Measurements from ENCODE around the gene OTOP1.
"Not testable (repeated sequence)": the region's sequence is repeated elsewhere in the genome, so short reads cannot be mapped to it uniquely, and the experiment has no call there.

The OTOP1 gene

GRCh38 chr4:4226606-4227438 lies at the start of gene OTOP1:
OTOP1 (minus strand) TSS chr4:4226929; CDS start chr4:4226864, 65 bp downstream.
- DNase-seq (ENCODE audit: low spot score) = no peak

GRCh38 chr4:4274226-4274625 lies 47.5 kb upstream of the OTOP1 start:
- no peak for DNase-seq (ENCODE audit: low spot score)

GRCh38 chr4:4271912-4272311 lies 45.2 kb upstream of the OTOP1 start:
- no peak for DNase-seq (ENCODE audit: low spot score)

- no peak for DNase-seq (ENCODE audit: low spot score)
Measured at GRCh38 chr4:4270529-4270928, 43.8 kb upstream of the OTOP1 start.

DNA sequence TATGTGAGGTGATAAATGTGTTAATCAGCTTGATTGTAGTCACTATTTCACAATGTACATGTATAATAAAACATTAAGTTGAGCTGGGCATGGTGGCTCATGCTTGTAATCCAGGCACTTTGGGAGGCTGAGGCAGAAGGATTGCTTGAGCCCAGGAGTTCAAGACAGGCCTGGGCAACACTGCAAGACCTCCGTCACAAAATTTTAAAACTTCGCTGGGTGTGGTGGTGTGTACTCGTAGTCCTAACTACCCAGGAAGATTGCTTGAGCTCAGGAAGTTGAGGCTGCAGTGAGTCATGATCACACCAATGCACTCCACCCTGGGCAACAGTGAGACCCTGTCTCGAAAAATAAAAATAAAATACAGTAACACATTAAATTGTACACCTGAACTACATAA lies 43.1 kb upstream of the OTOP1 start:
- DNase-seq (ENCODE audit: low spot score) = no peak

DNA sequence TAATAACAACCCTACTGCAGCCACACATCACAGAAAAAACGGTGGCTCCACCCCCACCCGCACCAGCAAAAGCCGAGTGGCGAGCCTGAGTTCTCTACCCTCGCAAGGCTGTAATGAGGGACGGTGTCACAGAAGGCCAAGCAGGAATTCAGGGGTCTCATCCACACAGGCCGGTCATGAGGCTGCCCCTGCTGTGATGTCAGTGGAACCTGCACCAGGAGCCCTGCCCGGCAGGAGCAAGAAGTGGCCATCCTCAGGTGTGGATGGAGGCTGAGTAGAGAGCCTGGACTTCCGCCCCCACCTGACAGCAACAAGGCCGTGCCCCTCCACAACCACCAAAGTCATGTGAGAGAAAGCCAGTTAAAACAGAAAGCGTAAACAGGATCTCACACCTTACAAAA lies 42.6 kb upstream of the OTOP1 start:
- no peak for DNase-seq (ENCODE audit: low spot score)

DNA sequence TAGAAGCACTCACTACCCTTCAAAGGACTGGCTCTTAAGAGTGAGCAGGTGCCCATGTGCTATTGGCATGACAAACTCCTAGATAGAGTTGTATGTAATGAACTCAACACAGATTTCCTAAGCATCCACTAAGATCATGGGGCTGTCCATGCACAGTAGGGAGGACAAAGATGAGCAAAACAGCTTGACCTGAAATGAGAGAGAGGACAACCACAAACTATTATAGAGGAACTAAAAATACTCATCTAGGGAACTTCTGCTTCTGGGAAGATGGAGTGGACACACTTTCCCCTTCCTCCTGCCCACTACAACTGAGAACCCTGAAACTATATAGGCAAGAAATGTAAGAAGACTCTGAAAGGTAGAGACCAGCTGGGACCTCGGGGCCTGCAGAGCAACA lies 42.0 kb upstream of the OTOP1 start:
- no peak for DNase-seq (ENCODE audit: low spot score)

DNA sequence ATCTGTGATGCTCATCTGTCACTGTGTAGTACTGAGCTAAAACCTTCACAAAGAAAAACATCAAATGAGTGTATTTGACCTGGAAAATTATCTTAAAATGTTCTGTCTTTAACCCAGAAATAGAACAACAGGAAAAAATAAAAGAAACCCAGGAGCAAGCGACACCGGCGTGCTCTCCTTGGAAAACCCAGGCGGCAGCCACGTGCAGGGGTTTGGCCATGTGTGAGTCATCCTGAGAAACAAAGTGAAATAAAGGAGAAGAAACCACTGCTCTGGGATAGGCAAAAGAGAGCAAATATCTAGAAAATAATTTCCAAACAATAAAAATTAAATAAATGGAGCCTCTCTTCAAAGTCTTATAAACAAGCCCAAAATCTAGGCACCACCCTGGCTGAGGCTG lies 41.3 kb upstream of the OTOP1 start:
- DNase-seq (ENCODE audit: low spot score) = no peak

- DNase-seq (ENCODE audit: low spot score) = peak; percentile 87
Measured at GRCh38 chr4:4260185-4260751, 33.5 kb upstream of the OTOP1 start.

- DNase-seq (ENCODE audit: low spot score) = no peak
Measured at GRCh38 chr4:4259484-4260100, 32.9 kb upstream of the OTOP1 start.

GRCh38 chr4:4257705-4258104 lies 31.0 kb upstream of the OTOP1 start:
- DNase-seq (ENCODE audit: low spot score) = not testable (repeated sequence)

DNA sequence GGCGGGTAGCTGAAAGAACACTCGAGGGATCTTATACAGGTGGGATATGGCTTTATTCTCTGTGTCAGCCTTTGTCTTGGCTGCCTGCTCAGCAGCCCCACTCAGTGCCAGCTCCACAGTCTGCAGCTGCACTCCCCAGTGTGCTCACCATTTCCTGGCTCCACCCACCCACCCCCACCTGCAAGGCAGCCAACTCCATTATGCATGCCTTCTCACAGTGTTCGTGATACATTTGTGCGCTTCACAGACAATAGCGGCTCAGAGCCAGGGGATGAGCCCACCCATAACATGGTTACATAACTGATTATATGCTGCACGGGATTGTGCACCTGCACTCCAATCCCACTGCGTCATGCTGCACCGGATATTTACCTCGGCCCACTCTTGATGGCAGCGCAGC lies 30.1 kb upstream of the OTOP1 start:
- DNase-seq (ENCODE audit: low spot score) = no peak

GRCh38 chr4:4254666-4255065 lies 27.9 kb upstream of the OTOP1 start:
- DNase-seq (ENCODE audit: low spot score) = no peak

DNA sequence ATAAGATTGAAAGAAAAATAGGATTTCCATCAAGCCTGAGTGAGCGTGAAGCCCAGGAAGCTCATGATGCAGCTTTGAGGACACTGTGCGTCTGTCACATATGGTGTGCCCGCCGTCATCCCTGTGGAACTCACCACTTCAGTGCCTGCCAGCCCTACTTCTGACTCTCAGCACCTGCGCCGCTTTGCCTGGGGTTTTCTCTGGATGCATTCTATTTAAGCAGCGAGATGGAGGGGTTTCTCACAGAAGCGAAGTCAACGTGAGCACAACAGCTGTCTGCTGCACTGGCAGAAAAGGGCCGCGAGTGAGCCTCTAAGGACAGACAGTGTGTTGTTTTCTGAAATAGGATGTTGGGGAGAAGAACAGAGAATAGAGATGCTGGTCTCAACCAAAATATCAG lies 27.5 kb upstream of the OTOP1 start:
- DNase-seq (ENCODE audit: low spot score) = no peak

- no peak for DNase-seq (ENCODE audit: low spot score)
Measured at GRCh38 chr4:4249866-4250265, 23.1 kb upstream of the OTOP1 start.

GRCh38 chr4:4249342-4249741 lies 22.6 kb upstream of the OTOP1 start:
- DNase-seq (ENCODE audit: low spot score) = not testable (repeated sequence)

DNA sequence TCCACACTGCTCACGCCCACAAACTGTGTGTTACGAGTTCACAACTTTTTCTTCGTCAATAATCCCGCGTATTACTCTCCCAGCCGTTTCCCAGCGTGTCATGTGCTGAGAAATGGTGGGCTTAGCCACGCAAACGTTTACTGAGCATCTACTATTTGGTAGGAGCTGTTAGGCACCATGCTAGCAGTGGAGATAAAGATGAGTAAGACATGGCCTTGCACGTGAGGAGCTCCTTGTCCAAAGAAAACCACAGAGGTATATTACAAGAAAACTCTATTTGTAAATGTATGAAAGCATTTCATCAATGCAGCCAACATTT lies 22.1 kb upstream of the OTOP1 start:
- DNase-seq (ENCODE audit: low spot score) = peak; percentile 8

GRCh38 chr4:4248029-4248884 lies 21.5 kb upstream of the OTOP1 start, which contains the start of gene TMEM128:
TMEM128 (minus strand) TSS chr4:4248223; CDS start chr4:4248202, 21 bp downstream.
- DNase-seq (ENCODE audit: low spot score) = peak; percentile 96

DNA sequence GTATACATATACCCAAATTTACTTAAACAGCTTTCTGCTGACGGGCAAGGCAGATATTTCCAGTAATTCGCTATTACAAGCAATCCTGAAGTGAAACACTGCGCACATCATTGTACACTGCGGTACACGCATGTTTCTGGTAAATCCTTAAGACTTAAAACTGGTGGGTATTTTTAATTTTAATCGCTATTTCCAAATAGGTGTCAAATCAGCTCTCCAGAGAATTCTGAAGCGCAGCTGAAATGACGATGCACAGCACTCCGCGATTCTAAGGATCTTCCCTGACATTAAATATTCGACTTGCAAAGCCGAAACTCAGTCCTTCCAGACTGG lies 20.9 kb upstream of the OTOP1 start:
- no peak for DNase-seq (ENCODE audit: low spot score)

- DNase-seq (ENCODE audit: low spot score) = no peak
Measured at GRCh38 chr4:4245172-4245571, 18.4 kb upstream of the OTOP1 start.

GRCh38 chr4:4239551-4239950 lies 12.8 kb upstream of the OTOP1 start:
- DNase-seq (ENCODE audit: low spot score) = not testable (repeated sequence)

DNA sequence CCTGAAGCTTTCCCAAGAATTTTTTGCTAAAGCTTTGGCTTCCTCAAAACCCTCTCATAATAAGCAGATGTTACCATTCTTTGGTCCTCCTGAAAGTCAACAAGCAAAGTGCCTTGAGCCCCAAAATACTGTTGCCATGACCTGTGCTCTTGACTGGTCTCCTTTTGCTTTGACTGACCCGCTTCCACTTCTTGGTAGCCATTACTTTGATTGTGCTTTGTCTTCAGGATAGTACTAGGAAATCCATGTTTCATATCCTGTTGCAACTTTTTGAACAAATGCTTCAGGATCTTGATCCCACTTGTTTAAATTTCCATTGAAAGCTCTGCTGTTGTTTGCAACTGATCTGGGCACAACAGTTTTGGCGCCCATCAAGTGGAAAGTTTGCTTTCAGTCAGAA lies 6.9 kb upstream of the OTOP1 start:
- no peak for DNase-seq (ENCODE audit: low spot score)

GRCh38 chr4:4228356-4228668 lies 1.6 kb upstream of the OTOP1 start:
- no peak for DNase-seq (ENCODE audit: low spot score)
